ENCODE results near the gene IFT88. TPM values are rescaled to one million over a fixed set of nuclear protein-coding genes. Genes with fewer than 3 reads are reported as not detected.

IFT88 gene
- total RNA-seq, 1 donor from 2014 or later, result 4.9 TPM

DNA sequence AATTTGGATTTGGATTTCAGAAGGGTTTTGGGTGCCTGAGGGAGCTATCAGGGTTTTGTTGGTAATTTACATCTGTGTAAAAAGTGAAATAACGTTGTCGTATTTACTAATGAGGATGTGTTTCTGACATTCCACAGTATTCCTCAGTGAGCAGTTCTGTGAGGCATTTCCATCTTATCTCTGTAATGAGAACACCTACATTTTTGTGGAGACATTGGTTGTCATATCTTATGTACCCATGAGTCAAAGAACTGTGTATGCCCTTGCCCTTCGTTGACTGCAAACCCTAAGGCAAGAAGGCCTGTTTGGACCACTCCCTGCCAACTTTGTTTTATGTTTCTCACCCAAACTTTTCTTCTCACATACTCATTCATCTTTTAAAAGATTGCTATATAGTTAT is 122.3 kb downstream of the IFT88 start:
- no peaks in the 10 kb centered on the region for H3K9me3 ChIP-seq
- no peak overlapping the region for H3K27ac ChIP-seq
- intact Hi-C loops (cut with DNase I), result no loop called here
- no peak overlapping the region for H3K4me3 ChIP-seq
- no peaks in the 10 kb centered on the region for H3K4me1 ChIP-seq
- H3K27me3 ChIP-seq, result no peaks in the 10 kb centered on the region
- peaks cover 0 to 7% of the 10 kb centered on the region in 2 donors for H3K36me3 ChIP-seq
- TF ChIP-seq, protein P1, sequence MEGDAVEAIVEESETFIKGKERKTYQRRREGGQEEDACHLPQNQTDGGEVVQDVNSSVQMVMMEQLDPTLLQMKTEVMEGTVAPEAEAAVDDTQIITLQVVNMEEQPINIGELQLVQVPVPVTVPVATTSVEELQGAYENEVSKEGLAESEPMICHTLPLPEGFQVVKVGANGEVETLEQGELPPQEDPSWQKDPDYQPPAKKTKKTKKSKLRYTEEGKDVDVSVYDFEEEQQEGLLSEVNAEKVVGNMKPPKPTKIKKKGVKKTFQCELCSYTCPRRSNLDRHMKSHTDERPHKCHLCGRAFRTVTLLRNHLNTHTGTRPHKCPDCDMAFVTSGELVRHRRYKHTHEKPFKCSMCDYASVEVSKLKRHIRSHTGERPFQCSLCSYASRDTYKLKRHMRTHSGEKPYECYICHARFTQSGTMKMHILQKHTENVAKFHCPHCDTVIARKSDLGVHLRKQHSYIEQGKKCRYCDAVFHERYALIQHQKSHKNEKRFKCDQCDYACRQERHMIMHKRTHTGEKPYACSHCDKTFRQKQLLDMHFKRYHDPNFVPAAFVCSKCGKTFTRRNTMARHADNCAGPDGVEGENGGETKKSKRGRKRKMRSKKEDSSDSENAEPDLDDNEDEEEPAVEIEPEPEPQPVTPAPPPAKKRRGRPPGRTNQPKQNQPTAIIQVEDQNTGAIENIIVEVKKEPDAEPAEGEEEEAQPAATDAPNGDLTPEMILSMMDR (IDR thresholded peaks at IDR 0.05), result no peak
- no peak for DNase-seq (ENCODE audit: low spot score in 2 of 2)

DNA sequence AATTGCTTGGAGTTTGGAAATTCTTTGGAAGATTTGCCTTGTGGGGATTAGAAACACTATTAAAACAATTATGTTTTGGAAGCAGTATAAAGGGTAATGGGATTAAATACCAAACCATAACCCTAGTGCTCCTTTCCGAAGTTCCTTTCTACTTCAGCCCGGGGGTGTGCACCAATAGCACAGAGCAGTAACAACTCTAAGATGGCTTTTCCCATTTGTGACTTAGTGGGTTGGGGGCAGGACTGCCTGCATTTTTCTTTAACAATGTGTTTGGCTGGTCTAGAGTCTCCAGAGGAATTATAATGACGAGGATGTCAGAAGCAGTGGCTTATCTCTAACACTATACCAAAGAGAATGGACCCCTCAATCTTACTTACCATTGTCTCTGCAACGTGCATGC is 124.7 kb downstream of the IFT88 start:
- Histone ChIP-seq H3K36me3 (peaks cover 0 to 7% of the 10 kb centered on the region in 2 donors), H3K27me3 (no peaks in the 10 kb centered on the region), H3K27ac (no peak overlapping the region), H3K4me3 (no peak overlapping the region), H3K4me1 (no peaks in the 10 kb centered on the region), H3K9me3 (no peaks in the 10 kb centered on the region)
- intact Hi-C loops (cut with DNase I), result no loop called here
- TF ChIP-seq, protein P1 (IDR thresholded peaks at IDR 0.05), result no peak
- no peak for DNase-seq (ENCODE audit: low spot score in 2 of 2)

DNA sequence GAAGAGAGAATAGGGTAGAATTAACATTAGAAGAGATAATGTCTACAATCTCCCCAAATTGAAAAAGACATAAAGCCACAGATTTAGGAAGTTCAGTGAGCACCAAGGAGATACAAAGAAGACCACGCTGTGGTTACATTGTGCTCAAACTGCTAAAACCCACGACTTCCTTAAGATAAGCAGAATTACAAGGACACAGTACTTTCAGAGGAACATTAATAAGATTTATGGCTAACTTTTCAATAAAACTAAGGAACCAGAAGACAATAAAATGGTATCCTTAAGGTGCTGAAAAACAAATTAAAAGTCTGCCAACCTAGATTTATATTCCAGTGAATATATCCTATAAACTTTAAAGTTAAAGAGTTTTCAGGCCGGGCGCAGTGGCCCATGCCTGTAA is 129.1 kb downstream of the IFT88 start:
- H3K36me3 ChIP-seq, result no peaks in the 10 kb centered on the region
- DNase-seq (ENCODE audit: low spot score in 2 of 2), result no peak
- H3K4me1 ChIP-seq, result no peaks in the 10 kb centered on the region
- H3K27me3 ChIP-seq, result no peaks in the 10 kb centered on the region
- H3K4me3 ChIP-seq, result no peak overlapping the region
- no peak overlapping the region for H3K27ac ChIP-seq
- intact Hi-C loops (cut with DNase I), result no loop called here
- TF ChIP-seq, protein P1 (IDR thresholded peaks at IDR 0.05), result no peak
- H3K9me3 ChIP-seq, result no peaks in the 10 kb centered on the region

DNA sequence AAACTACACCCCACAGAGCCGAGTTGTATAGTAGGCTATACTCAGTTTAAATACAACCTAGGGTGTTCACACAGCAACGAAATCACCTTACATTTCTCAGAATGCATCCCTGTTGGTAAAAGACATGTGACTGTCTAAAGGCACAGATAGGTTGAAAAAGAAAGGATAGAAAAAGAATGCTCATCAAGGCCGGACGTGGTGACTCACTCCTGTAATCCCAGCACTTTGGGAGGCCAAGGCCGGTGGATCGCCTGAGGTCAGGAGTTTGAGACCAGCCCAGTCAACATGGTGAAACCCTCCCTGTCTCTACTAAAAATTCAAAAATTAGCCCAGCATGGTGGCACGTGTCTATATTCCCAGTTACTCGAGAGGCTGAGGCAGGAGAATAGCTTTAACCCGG is 132.8 kb downstream of the IFT88 start:
- intact Hi-C loops (cut with DNase I), result loop anchor here (10.0 kb wide), 4 partner anchors 575 to 835 kb away; partner anchors contain the start of genes ZDHHC20, ZMYM2 and ZMYM5
- Histone ChIP-seq H3K36me3 (no peaks in the 10 kb centered on the region), H3K4me3 (no peak overlapping the region), H3K27ac (no peak overlapping the region), H3K4me1 (peaks cover 3% of the 10 kb centered on the region in 2 donors), H3K27me3 (no peaks in the 10 kb centered on the region), H3K9me3 (no peaks in the 10 kb centered on the region)
- TF ChIP-seq, protein P1 (IDR thresholded peaks at IDR 0.05), result no peak
- no peak for DNase-seq (ENCODE audit: low spot score in 2 of 2)

DNA sequence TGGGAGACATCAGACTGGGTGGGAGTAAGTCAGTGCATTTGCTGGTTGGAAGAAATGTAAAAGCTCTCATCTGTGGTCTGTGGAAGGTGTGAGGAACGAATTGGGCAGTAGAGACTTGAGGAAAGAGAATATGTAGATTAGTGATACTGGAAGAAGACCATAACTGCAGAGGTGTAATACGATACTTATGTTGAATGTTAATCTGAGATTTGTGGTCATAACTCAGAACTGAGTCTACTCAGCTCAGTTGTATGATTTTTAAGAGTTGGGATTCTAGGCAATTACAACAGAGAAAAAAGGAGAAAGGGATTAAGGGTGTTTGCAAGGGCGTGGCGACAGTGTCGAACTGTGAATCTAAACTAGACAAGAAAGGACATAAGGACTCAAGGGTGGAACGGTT is 133.3 kb downstream of the IFT88 start:
- H3K4me3 ChIP-seq, result no peak overlapping the region
- H3K27me3 ChIP-seq, result no peaks in the 10 kb centered on the region
- H3K4me1 ChIP-seq, result peaks cover 3% of the 10 kb centered on the region in 2 donors
- no peaks in the 10 kb centered on the region for H3K36me3 ChIP-seq
- no peaks in the 10 kb centered on the region for H3K9me3 ChIP-seq
- H3K27ac ChIP-seq, result no peak overlapping the region
- no peak for DNase-seq (ENCODE audit: low spot score in 2 of 2)
- TF ChIP-seq, protein P1 (IDR thresholded peaks at IDR 0.05), result no peak
- intact Hi-C loops (cut with DNase I), result loop anchor here (10.0 kb wide), 4 partner anchors 575 to 835 kb away; partner anchors contain the start of genes ZDHHC20, ZMYM2 and ZMYM5

DNA sequence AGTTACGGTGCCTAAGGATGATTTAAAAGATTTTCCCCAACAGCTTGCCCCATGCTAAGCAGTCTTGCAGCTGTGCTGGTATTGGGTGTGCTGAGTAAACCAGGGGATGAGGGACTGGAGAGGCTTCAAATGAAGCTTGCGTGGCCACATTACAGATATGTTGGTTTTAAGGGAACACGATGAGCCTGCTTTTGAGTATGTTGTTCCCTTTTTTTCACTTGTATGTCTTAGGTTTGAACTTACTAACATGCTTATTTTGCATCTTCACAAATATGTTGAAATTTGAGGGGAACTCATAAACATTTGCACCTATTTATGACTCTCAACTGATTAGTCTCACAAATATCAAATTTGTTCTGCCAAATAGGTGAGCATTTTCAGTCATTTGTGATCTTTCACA is 134.5 kb downstream of the IFT88 start:
- H3K4me1 ChIP-seq, result peaks cover 3% of the 10 kb centered on the region in 2 donors
- H3K9me3 ChIP-seq, result no peaks in the 10 kb centered on the region
- intact Hi-C loops (cut with DNase I), result loop anchor here (10.0 kb wide), 4 partner anchors 577 to 837 kb away; partner anchors contain the start of genes ZDHHC20, ZMYM2 and ZMYM5

More for the DNA sequence above, 134.5 kb downstream of the IFT88 start:
- Histone ChIP-seq H3K4me3 (no peak overlapping the region), H3K27ac (no peak overlapping the region), H3K27me3 (no peaks in the 10 kb centered on the region), H3K36me3 (no peaks in the 10 kb centered on the region)
- DNase-seq (ENCODE audit: low spot score in 2 of 2), result no peak
- TF ChIP-seq, protein P1 (IDR thresholded peaks at IDR 0.05), result no peak
